HCT116 (cell line): Measurements from ENCODE around the gene POU6F1. TPM values are rescaled to one million over a fixed set of nuclear protein-coding genes. Genes with fewer than 3 reads are reported as not detected.

Experiments used
- ATAC-seq: fragments of 200-7000 bp; cut with Tn5 transposase; 2 replicates; pipeline ENCODE4 v1.9.1; 2020; ENCODE audit warnings: mild to moderate bottlenecking, moderate library complexity
- BruUV-seq: library from RNA; stranded (reverse); fragments of 400-500 nt; replicated peaks from 2 replicates; lab custom pipeline; 2021; lab: Mats Ljungman, UMichigan
- CTCF ChIA-PET: fragments of 300-600 bp; sonication (Branson Sonifier 250); formaldehyde crosslinking; loops from one replicate; lab custom pipeline; 2021; ENCODE audit warnings: antibody characterized with exemption; lab: Charles Lee
- POLR2A ChIA-PET: fragments of 300-600, 350-600 bp; sonication (Branson Sonifier 250); formaldehyde crosslinking; loops from one replicate; lab custom pipeline; 2021; ENCODE audit warnings: antibody characterized with exemption; lab: Charles Lee
- RAD21 ChIA-PET, 2 experiments: fragments of 300-600 bp; sonication (Branson Sonifier 250); formaldehyde crosslinking; loops; one replicate each; lab custom pipeline; 2023; ENCODE audit warnings: low total read pairs in 2 of 2; ENCODE audit not compliant: uncharacterized antibody in 2 of 2, unreplicated experiment in 2 of 2, low non-redundant PET in 1 of 2; lab: Charles Lee
- DNase-seq: peaks from one replicate; pipeline ENCODE4 v3.0.0-alpha.2; 2010; ENCODE audit warnings: low read depth, low spot score
- H2AFZ ChIP-seq: fragments of 200-600 bp; shearing (Covaris generic), sonication (generic); 2 replicates; pipeline ENCODE4 v1.6.1; 2017; ENCODE audit warnings: low read depth, mixed run types, mixed read lengths, antibody characterized with exemption, low read length; ENCODE audit not compliant: poor library complexity, severe bottlenecking
- H3K27ac ChIP-seq: 2 replicates; pipeline ENCODE4 v1.5.1; 2012; ENCODE audit warnings: low read depth, low read length
- H3K27me3 ChIP-seq: fragments of 200-600 bp; sonication (generic); 2 replicates; pipeline ENCODE4 v1.6.1; 2016; ENCODE audit warnings: mixed run types, low read length, mixed read lengths; ENCODE audit not compliant: insufficient read depth
- H3K36me3 ChIP-seq, 2 experiments: fragments of 200-500 bp in 1 of 2; fragments of 200-600 bp in 1 of 2; sonication (Bioruptor generic) in 1 of 2; sonication (generic) in 1 of 2; 2 replicates each; pipeline versions ENCODE4 v1.5.1 to v1.6.1; 2014 to 2016; ENCODE audit warnings: low read length in 2 of 2, inconsistent platforms in 1 of 2, mixed read lengths in 1 of 2, mixed run types in 1 of 2; ENCODE audit not compliant: insufficient read depth in 2 of 2, control insufficient read depth in 1 of 2
- H3K4me1 ChIP-seq, 2 experiments: fragments of 200-600 bp in 1 of 2; sonication (generic) in 1 of 2; 2 replicates each; pipeline versions ENCODE4 v1.5.1 to v1.6.1; 2012 to 2017; ENCODE audit warnings: low read length in 2 of 2, inconsistent platforms in 1 of 2, mild to moderate bottlenecking in 1 of 2, mixed read lengths in 1 of 2, mixed run types in 1 of 2, moderate library complexity in 1 of 2; ENCODE audit not compliant: insufficient read depth in 2 of 2, control insufficient read depth in 1 of 2
- H3K4me2 ChIP-seq: fragments of 200-600 bp; sonication (generic); 2 replicates; pipeline ENCODE4 v1.6.1; 2017; ENCODE audit warnings: mixed run types, low read length, mixed read lengths
- H3K4me3 ChIP-seq, 2 experiments: fragments of 200-600 bp in 1 of 2; sonication (generic) in 1 of 2; replicated peaks in 1 of 2; 2 replicates each; pipeline ENCODE4 v1.5.1; 2011 to 2016; ENCODE audit warnings: low read length in 2 of 2, control low read depth in 1 of 2, low read depth in 1 of 2, mild to moderate bottlenecking in 1 of 2, mixed read lengths in 1 of 2, mixed run types in 1 of 2
- H3K79me2 ChIP-seq: fragments of 200-600 bp; sonication (generic); 2 replicates; pipeline ENCODE4 v1.6.1; 2017; ENCODE audit warnings: mild to moderate bottlenecking, mixed run types, low read length, moderate library complexity, mixed read lengths; ENCODE audit not compliant: insufficient read depth
- H3K9ac ChIP-seq: fragments of 200-600 bp; sonication (generic); 2 replicates; pipeline ENCODE4 v1.6.1; 2016; ENCODE audit warnings: low read length, mixed read lengths
- H3K9me2 ChIP-seq: fragments of 200-600 bp; sonication (generic), shearing (Covaris generic); 2 replicates; pipeline ENCODE4 v1.6.1; 2017; ENCODE audit warnings: mixed run types, mild to moderate bottlenecking, moderate library complexity; ENCODE audit not compliant: insufficient read depth
- H3K9me3 ChIP-seq, 2 experiments: fragments of 200-500 bp in 1 of 2; fragments of 200-600 bp in 1 of 2; sonication (Bioruptor generic) in 1 of 2; sonication (generic) in 1 of 2; 2 replicates each; pipeline ENCODE4 v1.6.1; 2014 to 2017; ENCODE audit warnings: low read length in 2 of 2, mixed read lengths in 2 of 2, inconsistent platforms in 1 of 2, low read depth in 1 of 2, mild to moderate bottlenecking in 1 of 2, mixed run types in 1 of 2, moderate library complexity in 1 of 2; ENCODE audit not compliant: control insufficient read depth in 1 of 2, insufficient read depth in 1 of 2
- H4K20me1 ChIP-seq: fragments of 200-600 bp; sonication (generic), shearing (Covaris generic); 2 replicates; pipeline ENCODE4 v1.6.1; 2017; ENCODE audit warnings: mixed run types, mild to moderate bottlenecking, moderate library complexity; ENCODE audit not compliant: insufficient read depth
- FOSL1 ChIP-seq: IDR thresholded peaks from 2 replicates; pipeline ENCODE4 v1.6.1; 2012; ENCODE audit warnings: low read depth
- POLR2A ChIP-seq: IDR thresholded peaks from 2 replicates; pipeline ENCODE4 v1.7.0; 2011; ENCODE audit warnings: borderline replicate concordance; ENCODE audit not compliant: insufficient read depth, insufficient read length; ENCODE audit errors: extremely low read depth
- SP1 ChIP-seq: IDR thresholded peaks from 2 replicates; pipeline ENCODE4 v1.6.1; 2012; ENCODE audit warnings: low read depth
- SRF ChIP-seq: IDR thresholded peaks from 2 replicates; pipeline ENCODE4 v1.6.1; 2012; ENCODE audit warnings: low read depth
- TCF7L2 ChIP-seq: IDR thresholded peaks from 2 replicates; pipeline ENCODE4 v1.7.0; 2011; ENCODE audit warnings: borderline replicate concordance, inconsistent platforms; ENCODE audit not compliant: insufficient read depth, insufficient read length; ENCODE audit errors: extremely low read depth
- intact Hi-C: fragments of 100-400 bp; cut with micrococcal nuclease; formaldehyde crosslinking; loops from 2 replicates; pipeline ENCODE4 v1.10.0; 2022
- total RNA-seq: library from RNA; stranded (reverse); gene quantifications from one replicate; pipeline ENCODE4 v1.2.1, GENCODE V29; 2021; ENCODE audit not compliant: unreplicated experiment
- TF ChIP-seq, protein P1 (sequence below): IDR thresholded peaks from 2 replicates; pipeline ENCODE4 v1.6.1; 2012; ENCODE audit warnings: low read depth

The POU6F1 gene
- total RNA-seq, 1 experiment from 2014 or later: 6.4 TPM

DNA sequence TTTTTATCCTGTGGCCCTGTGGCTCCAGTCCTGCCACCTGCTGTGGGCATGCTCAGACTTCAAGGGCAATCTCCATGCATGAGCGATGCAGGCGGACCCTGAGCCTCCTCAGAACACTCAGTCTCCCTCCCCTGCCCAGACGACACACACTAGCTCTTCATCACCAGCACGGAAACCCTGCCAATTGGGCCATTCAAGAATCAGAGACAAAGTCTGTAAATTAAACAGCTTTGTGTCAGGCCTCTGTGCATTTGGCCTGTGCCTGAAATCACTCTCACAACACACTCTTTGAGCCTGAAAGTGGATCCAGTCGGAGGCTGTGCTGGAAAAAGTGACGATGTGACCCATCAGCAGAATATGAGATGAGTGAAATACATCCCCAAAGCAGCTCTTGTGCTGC, 12.5 kb downstream of the POU6F1 start:
- Histone ChIP-seq H3K4me3 (no peak overlapping the region), H3K27ac (no peak overlapping the region), H3K9me2 (no peaks in the 10 kb centered on the region), H2AFZ (no peak overlapping the region), H3K79me2 (no peaks in the 10 kb centered on the region), H3K4me1 (peaks cover 12 to 18% of the 10 kb centered on the region in 2 experiments), H3K36me3 (no peaks in the 10 kb centered on the region), H3K4me2 (peak overlapping the region; percentile 1; the same call in 1 of the 2 replicates), H4K20me1 (no peaks in the 10 kb centered on the region), H3K9ac (no peak overlapping the region), H3K9me3 (no peaks in the 10 kb centered on the region), H3K27me3 (no peaks in the 10 kb centered on the region)
- 0 out of 2 replicates have a peak, but pooled peaks have one; percentile 32 for ATAC-seq
- intact Hi-C loops: no loop called here
- ChIA-PET CTCF (interaction anchor here (1.2 kb wide), 1 partner anchor 58 kb away, joined by 3 read pairs; no protein-coding TSS in a partner anchor), RAD21 (no interaction called here), POLR2A (interaction anchor here (0.6 kb wide), 1 partner anchor 161 kb away, joined by 3 read pairs; no protein-coding TSS in a partner anchor)
- TF ChIP-seq TCF7L2: no peak
- no TSS peak for BruUV-seq
- DNase-seq: no peak

- Histone ChIP-seq H3K4me2 (no peak overlapping the region), H3K9me2 (no peaks in the 10 kb centered on the region), H3K4me3 (no peak overlapping the region), H3K9ac (no peak overlapping the region), H3K27ac (no peak overlapping the region), H3K36me3 (no peaks in the 10 kb centered on the region), H3K9me3 (no peaks in the 10 kb centered on the region), H2AFZ (no peak overlapping the region), H3K4me1 (peaks cover 12 to 20% of the 10 kb centered on the region in 2 experiments), H3K79me2 (no peaks in the 10 kb centered on the region), H3K27me3 (no peaks in the 10 kb centered on the region), H4K20me1 (no peaks in the 10 kb centered on the region)
- no peak for DNase-seq
- POLR2A ChIA-PET: no interaction called here
- no peak for ATAC-seq
- RAD21 ChIA-PET: no interaction called here
- no TSS peak for BruUV-seq
- CTCF ChIA-PET: no interaction called here
- intact Hi-C loops: no loop called here
- TF ChIP-seq, protein P1, sequence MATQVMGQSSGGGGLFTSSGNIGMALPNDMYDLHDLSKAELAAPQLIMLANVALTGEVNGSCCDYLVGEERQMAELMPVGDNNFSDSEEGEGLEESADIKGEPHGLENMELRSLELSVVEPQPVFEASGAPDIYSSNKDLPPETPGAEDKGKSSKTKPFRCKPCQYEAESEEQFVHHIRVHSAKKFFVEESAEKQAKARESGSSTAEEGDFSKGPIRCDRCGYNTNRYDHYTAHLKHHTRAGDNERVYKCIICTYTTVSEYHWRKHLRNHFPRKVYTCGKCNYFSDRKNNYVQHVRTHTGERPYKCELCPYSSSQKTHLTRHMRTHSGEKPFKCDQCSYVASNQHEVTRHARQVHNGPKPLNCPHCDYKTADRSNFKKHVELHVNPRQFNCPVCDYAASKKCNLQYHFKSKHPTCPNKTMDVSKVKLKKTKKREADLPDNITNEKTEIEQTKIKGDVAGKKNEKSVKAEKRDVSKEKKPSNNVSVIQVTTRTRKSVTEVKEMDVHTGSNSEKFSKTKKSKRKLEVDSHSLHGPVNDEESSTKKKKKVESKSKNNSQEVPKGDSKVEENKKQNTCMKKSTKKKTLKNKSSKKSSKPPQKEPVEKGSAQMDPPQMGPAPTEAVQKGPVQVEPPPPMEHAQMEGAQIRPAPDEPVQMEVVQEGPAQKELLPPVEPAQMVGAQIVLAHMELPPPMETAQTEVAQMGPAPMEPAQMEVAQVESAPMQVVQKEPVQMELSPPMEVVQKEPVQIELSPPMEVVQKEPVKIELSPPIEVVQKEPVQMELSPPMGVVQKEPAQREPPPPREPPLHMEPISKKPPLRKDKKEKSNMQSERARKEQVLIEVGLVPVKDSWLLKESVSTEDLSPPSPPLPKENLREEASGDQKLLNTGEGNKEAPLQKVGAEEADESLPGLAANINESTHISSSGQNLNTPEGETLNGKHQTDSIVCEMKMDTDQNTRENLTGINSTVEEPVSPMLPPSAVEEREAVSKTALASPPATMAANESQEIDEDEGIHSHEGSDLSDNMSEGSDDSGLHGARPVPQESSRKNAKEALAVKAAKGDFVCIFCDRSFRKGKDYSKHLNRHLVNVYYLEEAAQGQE: no peak
- TF ChIP-seq SP1: no peak
- TF ChIP-seq SRF: no peak
- no peak for TF ChIP-seq POLR2A
- TF ChIP-seq FOSL1: no peak
These were observed 15.1 kb downstream of the POU6F1 start for GRCh38 chr12:51202718-51203117.
